GM12891 (cell line): Measurements from ENCODE around the gene SERPINE1.

Source experiments
- POLR2A ChIP-seq: IDR thresholded peaks from 2 replicates; pipeline ENCODE4 v1.6.1; 2011; ENCODE audit warnings: low read depth, low read length, control low read depth
- POLR2AphosphoS5 ChIP-seq: IDR thresholded peaks from 2 replicates; pipeline ENCODE4 v1.6.1; 2011; ENCODE audit warnings: low read depth, low read length, control low read depth
- POU2F2 ChIP-seq: IDR thresholded peaks from 2 replicates; pipeline ENCODE4 v1.6.1; 2011; ENCODE audit warnings: low read depth, mild to moderate bottlenecking, control low read depth, low read length, moderate library complexity
- SPI1 ChIP-seq: IDR thresholded peaks from 2 replicates; pipeline ENCODE4 v1.6.1; 2011; ENCODE audit warnings: low read depth, low read length, control low read depth
- TAF1 ChIP-seq: IDR thresholded peaks from 2 replicates; pipeline ENCODE4 v1.6.1; 2011; ENCODE audit warnings: low read depth, low read length, control low read depth

- TF ChIP-seq POLR2A (no peak), POLR2AphosphoS5 (no peak), TAF1 (no peak), POU2F2 (no peak), SPI1 (no peak)
These were observed 33.1 kb downstream of the SERPINE1 start for GRCh38 chr7:101159696-101160674.
